ENCODE results near the gene SEC16A.
"Not testable (repeated sequence)": the region's sequence is repeated elsewhere in the genome, so short reads cannot be mapped to it uniquely, and the experiment has no call there.

SEC16A gene

GRCh38 chr9:136416427-136416826 is 66.4 kb downstream of the SEC16A start:
- H3K4me3 ChIP-seq (ENCODE audit: control insufficient read depth, low read depth, low read length): no peak overlapping the region
- TF ChIP-seq CTCF (IDR thresholded peaks at IDR 0.05; ENCODE audit: control insufficient read depth, insufficient read depth, low read depth, low read length, missing control alignments): no peak
- DNase-seq (ENCODE audit: low read depth): no peak

- no peak for DNase-seq (ENCODE audit: low read depth)
- TF ChIP-seq CTCF (IDR thresholded peaks at IDR 0.05; ENCODE audit: control insufficient read depth, insufficient read depth, low read depth, low read length, missing control alignments): no peak
- no peak overlapping the region for H3K4me3 ChIP-seq (ENCODE audit: control insufficient read depth, low read depth, low read length)
Measured at GRCh38 chr9:136412962-136413361, 69.9 kb downstream of the SEC16A start.

GRCh38 chr9:136411378-136411777 is 71.5 kb downstream of the SEC16A start:
- no peak for TF ChIP-seq CTCF (IDR thresholded peaks at IDR 0.05; ENCODE audit: control insufficient read depth, insufficient read depth, low read depth, low read length, missing control alignments)
- no peak for DNase-seq (ENCODE audit: low read depth)
- H3K4me3 ChIP-seq (ENCODE audit: control insufficient read depth, low read depth, low read length): peak overlapping the region; percentile 100

GRCh38 chr9:136410500-136411287 is 72.1 kb downstream of the SEC16A start, which contains the start of the genes ENTR1 and PMPCA:
ENTR1 (minus strand) TSS chr9:136410614; CDS start chr9:136410397, 217 bp downstream.
PMPCA (plus strand) TSS chr9:136410658; CDS start chr9:136410669, 11 bp downstream.
- peak within 1 kb of the TSS; percentile 100 for H3K4me3 ChIP-seq (ENCODE audit: control insufficient read depth, low read depth, low read length)
- TF ChIP-seq CTCF (IDR thresholded peaks at IDR 0.05; ENCODE audit: control insufficient read depth, insufficient read depth, low read depth, low read length, missing control alignments): no peak
- DNase-seq (ENCODE audit: low read depth): peak; percentile 33

- peak overlapping the region; percentile 100 for H3K4me3 ChIP-seq (ENCODE audit: control insufficient read depth, low read depth, low read length)
- no peak for DNase-seq (ENCODE audit: low read depth)
- TF ChIP-seq CTCF (IDR thresholded peaks at IDR 0.05; ENCODE audit: control insufficient read depth, insufficient read depth, low read depth, low read length, missing control alignments): no peak
Measured at GRCh38 chr9:136409557-136410455, 73.0 kb downstream of the SEC16A start.

GRCh38 chr9:136407911-136408310 is 74.9 kb downstream of the SEC16A start:
- no peak for TF ChIP-seq CTCF (IDR thresholded peaks at IDR 0.05; ENCODE audit: control insufficient read depth, insufficient read depth, low read depth, low read length, missing control alignments)
- no peak for DNase-seq (ENCODE audit: low read depth)
- no peak overlapping the region for H3K4me3 ChIP-seq (ENCODE audit: control insufficient read depth, low read depth, low read length)

- DNase-seq (ENCODE audit: low read depth); H3K4me3 ChIP-seq (ENCODE audit: control insufficient read depth, low read depth, low read length): not testable (repeated sequence)
Measured at GRCh38 chr9:136407061-136407460, 75.8 kb downstream of the SEC16A start.

GRCh38 chr9:136405904-136406303 is 76.9 kb downstream of the SEC16A start:
- DNase-seq (ENCODE audit: low read depth); H3K4me3 ChIP-seq (ENCODE audit: control insufficient read depth, low read depth, low read length): not testable (repeated sequence)
